ENCODE data around the gene OR52E6.

OR52E6 gene

GRCh38 chr11:5841797-5842196 lies at the start of gene OR52E6:
Gene OR52E6 (minus strand): TSS chr11:5841897. CDS start chr11:5841897, 0 bp downstream.
- H3K27ac ChIP-seq: no peak within 1 kb of the TSS
- no peak for TF ChIP-seq ZFX (IDR thresholded peaks at IDR 0.05)
- TF ChIP-seq, protein P1, sequence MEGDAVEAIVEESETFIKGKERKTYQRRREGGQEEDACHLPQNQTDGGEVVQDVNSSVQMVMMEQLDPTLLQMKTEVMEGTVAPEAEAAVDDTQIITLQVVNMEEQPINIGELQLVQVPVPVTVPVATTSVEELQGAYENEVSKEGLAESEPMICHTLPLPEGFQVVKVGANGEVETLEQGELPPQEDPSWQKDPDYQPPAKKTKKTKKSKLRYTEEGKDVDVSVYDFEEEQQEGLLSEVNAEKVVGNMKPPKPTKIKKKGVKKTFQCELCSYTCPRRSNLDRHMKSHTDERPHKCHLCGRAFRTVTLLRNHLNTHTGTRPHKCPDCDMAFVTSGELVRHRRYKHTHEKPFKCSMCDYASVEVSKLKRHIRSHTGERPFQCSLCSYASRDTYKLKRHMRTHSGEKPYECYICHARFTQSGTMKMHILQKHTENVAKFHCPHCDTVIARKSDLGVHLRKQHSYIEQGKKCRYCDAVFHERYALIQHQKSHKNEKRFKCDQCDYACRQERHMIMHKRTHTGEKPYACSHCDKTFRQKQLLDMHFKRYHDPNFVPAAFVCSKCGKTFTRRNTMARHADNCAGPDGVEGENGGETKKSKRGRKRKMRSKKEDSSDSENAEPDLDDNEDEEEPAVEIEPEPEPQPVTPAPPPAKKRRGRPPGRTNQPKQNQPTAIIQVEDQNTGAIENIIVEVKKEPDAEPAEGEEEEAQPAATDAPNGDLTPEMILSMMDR (conservative IDR thresholded peaks at IDR 0.05): no peak

DNA sequence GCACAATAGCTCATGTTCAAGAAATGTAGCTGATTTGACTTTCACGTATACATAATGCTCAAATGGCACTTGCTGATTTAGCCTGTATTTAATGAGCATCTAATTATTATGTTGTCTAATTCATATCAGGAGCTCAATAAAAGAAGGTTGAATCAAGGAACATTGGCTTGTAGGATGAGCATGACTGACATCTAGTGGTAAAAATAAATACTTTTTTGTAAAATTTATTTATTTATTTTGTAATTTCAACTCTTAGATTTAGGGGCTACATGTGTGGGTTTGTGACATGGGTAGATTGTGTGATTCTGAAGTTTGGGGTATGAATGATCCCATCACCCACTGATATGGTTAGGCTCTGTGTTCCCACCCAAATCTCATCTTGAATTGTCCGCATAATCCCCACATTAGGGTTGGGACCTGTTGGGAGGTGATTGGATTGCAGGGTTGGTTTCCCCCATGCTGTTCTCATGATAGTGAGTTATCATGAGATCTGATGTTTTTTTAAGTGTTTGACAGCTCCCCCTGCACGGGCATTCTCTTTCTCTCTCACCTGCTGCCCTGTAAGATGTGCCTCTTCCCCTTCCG lies 49.6 kb upstream of the OR52E6 start:
- no peak overlapping the region for H3K27ac ChIP-seq
- TF ChIP-seq, protein P1 (conservative IDR thresholded peaks at IDR 0.05): peak; percentile 78
- TF ChIP-seq ZFX (IDR thresholded peaks at IDR 0.05): no peak

- H3K27ac ChIP-seq: no peak overlapping the region
- TF ChIP-seq, protein P1 (conservative IDR thresholded peaks at IDR 0.05): no peak
- no peak for TF ChIP-seq ZFX (IDR thresholded peaks at IDR 0.05)
Measured at GRCh38 chr11:5887661-5888060, 46.0 kb upstream of the OR52E6 start.

DNA sequence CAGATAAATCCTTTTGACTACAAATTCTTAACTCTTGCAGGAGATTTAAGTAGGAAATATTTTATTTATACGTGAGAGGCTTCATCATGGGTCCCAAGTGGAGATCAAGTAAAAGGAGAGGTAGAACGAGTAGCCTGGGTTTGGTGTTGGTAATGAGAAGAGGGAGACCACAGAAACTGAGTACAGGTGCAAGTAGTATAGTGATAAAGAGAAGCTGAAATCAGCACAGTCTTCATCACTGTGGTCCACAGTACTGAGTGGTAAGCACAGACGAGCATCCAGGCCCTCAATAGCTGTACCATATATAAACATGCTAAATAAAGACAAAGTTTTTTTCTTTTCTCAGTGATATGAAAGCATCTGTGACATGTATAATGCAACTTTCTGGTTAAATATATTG lies 45.5 kb upstream of the OR52E6 start:
- no peak overlapping the region for H3K27ac ChIP-seq
- TF ChIP-seq ZFX (IDR thresholded peaks at IDR 0.05): no peak
- TF ChIP-seq, protein P1 (conservative IDR thresholded peaks at IDR 0.05): no peak

- TF ChIP-seq ZFX (IDR thresholded peaks at IDR 0.05): no peak
- TF ChIP-seq, protein P1 (conservative IDR thresholded peaks at IDR 0.05): no peak
- no peak overlapping the region for H3K27ac ChIP-seq
Measured at GRCh38 chr11:5881756-5882155, 40.1 kb upstream of the OR52E6 start.

GRCh38 chr11:5880329-5880728 lies 38.6 kb upstream of the OR52E6 start, which contains the start of gene OR52E4:
Gene OR52E4 (plus strand): TSS chr11:5880629. CDS start chr11:5884293, 3,664 bp downstream.
- no peak within 1 kb of the TSS for H3K27ac ChIP-seq

GRCh38 chr11:5878564-5878963 lies 36.9 kb upstream of the OR52E6 start:
- TF ChIP-seq ZFX (IDR thresholded peaks at IDR 0.05): no peak
- TF ChIP-seq, protein P1 (conservative IDR thresholded peaks at IDR 0.05): no peak
- no peak overlapping the region for H3K27ac ChIP-seq

More at GRCh38 chr11:5880329-5880728, 38.6 kb upstream of the OR52E6 start, which contains the start of gene OR52E4:
- TF ChIP-seq ZFX (IDR thresholded peaks at IDR 0.05): no peak
- TF ChIP-seq, protein P1 (conservative IDR thresholded peaks at IDR 0.05): no peak
